Trophoblast cell (in vitro differentiated cells and primary cell): ENCODE measurements around the gene ZNF365.

ENCODE experiments used
- DNase-seq, 2 donors: peaks; one replicate each; pipeline ENCODE4 v3.0.0-alpha.2; 2016
- H2AFZ ChIP-seq: 2 replicates; pipeline ENCODE4 v1.6.1; 2013; ENCODE audit warnings: low read length, moderate library complexity, mild to moderate bottlenecking; ENCODE audit not compliant: insufficient read depth, poor library complexity
- H2AK5ac ChIP-seq: 2 replicates; pipeline ENCODE4 v1.6.1; 2013; ENCODE audit warnings: mild to moderate bottlenecking, low read length
- H2BK120ac ChIP-seq: 2 replicates; pipeline ENCODE4 v1.6.1; 2013; ENCODE audit warnings: low read length, mild to moderate bottlenecking, moderate library complexity; ENCODE audit not compliant: insufficient read depth, poor library complexity
- H2BK12ac ChIP-seq: 2 replicates; pipeline ENCODE4 v1.6.1; 2013; ENCODE audit warnings: mild to moderate bottlenecking, low read length, moderate library complexity
- H2BK5ac ChIP-seq: 2 replicates; pipeline ENCODE4 v1.6.1; 2013; ENCODE audit warnings: low read length, low read depth, moderate library complexity, mild to moderate bottlenecking; ENCODE audit not compliant: poor library complexity
- H3K14ac ChIP-seq: 2 replicates; pipeline ENCODE4 v1.6.1; 2013; ENCODE audit warnings: mild to moderate bottlenecking, low read length
- H3K18ac ChIP-seq: 2 replicates; pipeline ENCODE4 v1.6.1; 2013; ENCODE audit warnings: mild to moderate bottlenecking, low read length
- H3K23ac ChIP-seq: 2 replicates; pipeline ENCODE4 v1.6.1; 2013; ENCODE audit warnings: low read length
- H3K27ac ChIP-seq: 2 replicates; pipeline ENCODE4 v1.5.1; 2013; ENCODE audit warnings: low read depth, mild to moderate bottlenecking, inconsistent platforms, low read length, moderate library complexity
- H3K27me3 ChIP-seq: 2 replicates; pipeline ENCODE4 v1.6.1; 2013; ENCODE audit warnings: inconsistent platforms, mild to moderate bottlenecking, low read length, moderate library complexity; ENCODE audit not compliant: insufficient read depth
- H3K36me3 ChIP-seq, 2 experiments: 1 replicate in 1 of 2; 2 replicates in 1 of 2; pipeline ENCODE4 v1.6.1; 2013; ENCODE audit warnings: low read length in 2 of 2, mild to moderate bottlenecking in 2 of 2, moderate library complexity in 1 of 2; ENCODE audit not compliant: insufficient read depth in 2 of 2, control insufficient read depth in 1 of 2
- H3K4ac ChIP-seq: 2 replicates; pipeline ENCODE4 v1.6.1; 2013; ENCODE audit warnings: low read depth, mild to moderate bottlenecking, low read length, moderate library complexity
- H3K4me1 ChIP-seq, 2 experiments: 1 replicate in 1 of 2; 2 replicates in 1 of 2; pipeline ENCODE4 v1.6.1; 2013; ENCODE audit warnings: low read length in 2 of 2, mild to moderate bottlenecking in 2 of 2, moderate library complexity in 1 of 2; ENCODE audit not compliant: insufficient read depth in 2 of 2, control insufficient read depth in 1 of 2
- H3K4me2 ChIP-seq: 2 replicates; pipeline ENCODE4 v1.6.1; 2013; ENCODE audit warnings: inconsistent platforms, mild to moderate bottlenecking, low read length, moderate library complexity
- H3K4me3 ChIP-seq: 2 replicates; pipeline ENCODE4 v1.5.1; 2013; ENCODE audit warnings: mild to moderate bottlenecking, low read depth, low read length, inconsistent platforms
- H3K79me1 ChIP-seq: one replicate; pipeline ENCODE4 v1.6.1; 2013; ENCODE audit warnings: low read length
- H3K79me2 ChIP-seq: 2 replicates; pipeline ENCODE4 v1.6.1; 2013; ENCODE audit warnings: low read length, mild to moderate bottlenecking; ENCODE audit not compliant: control insufficient read depth, insufficient read depth, poor library complexity
- H3K9ac ChIP-seq: 2 replicates; pipeline ENCODE4 v1.6.1; 2013; ENCODE audit warnings: mild to moderate bottlenecking, low read length
- H3K9me3 ChIP-seq: 2 replicates; pipeline ENCODE4 v1.6.1; 2013; ENCODE audit warnings: low read depth, mild to moderate bottlenecking, control low read depth, inconsistent platforms, low read length; ENCODE audit not compliant: insufficient read depth
- H4K12ac ChIP-seq: 2 replicates; pipeline ENCODE4 v1.6.1; 2013; ENCODE audit warnings: low read depth, mild to moderate bottlenecking, low read length, moderate library complexity
- H4K8ac ChIP-seq: 2 replicates; pipeline ENCODE4 v1.6.1; 2013; ENCODE audit warnings: low read depth, mild to moderate bottlenecking, low read length, moderate library complexity
- H4K91ac ChIP-seq: one replicate; pipeline ENCODE4 v1.6.1; 2013; ENCODE audit warnings: low read depth, mild to moderate bottlenecking, low read length, moderate library complexity
- WGBS: extraction: QIAGEN DNeasy Blood & Tissue Kit; methylation state at CpG from one replicate; pipeline ENCODE4 v1.1.7; 2013; ENCODE audit warnings: missing lambda C conversion rate; ENCODE audit not compliant: insufficient read length, insufficient coverage; ENCODE audit errors: extremely low coverage; 5-methylcytosine and 5-hydroxymethylcytosine counted together

The ZNF365 gene

GRCh38 chr10:62437696-62438095 lies 63.5 kb downstream of the ZNF365 start:
- H3K4me2 ChIP-seq, result no peak overlapping the region
- H3K9me3 ChIP-seq, result no peaks in the 10 kb centered on the region
- no peak overlapping the region for H2BK12ac ChIP-seq
- H3K79me2 ChIP-seq, result no peaks in the 10 kb centered on the region
- H4K8ac ChIP-seq, result no peak overlapping the region
- no peak overlapping the region for H3K4ac ChIP-seq
- no peaks in the 10 kb centered on the region for H3K79me1 ChIP-seq
- H3K23ac ChIP-seq, result no peak overlapping the region
- no peak overlapping the region for H3K9ac ChIP-seq
- DNase-seq, result peak; percentile 26 to 82
- no peak overlapping the region for H3K14ac ChIP-seq
- H2BK120ac ChIP-seq, result no peak overlapping the region
- H3K27me3 ChIP-seq, result no peaks in the 10 kb centered on the region
- WGBS, result no CpG with 5 or more reads among the region's 3 CpGs
- H3K36me3 ChIP-seq, result no peaks in the 10 kb centered on the region
- no peaks in the 10 kb centered on the region for H3K4me1 ChIP-seq
- no peak overlapping the region for H3K18ac ChIP-seq
- no peak overlapping the region for H3K27ac ChIP-seq
- no peak overlapping the region for H2AFZ ChIP-seq
- H2AK5ac ChIP-seq, result no peak overlapping the region
- no peak overlapping the region for H3K4me3 ChIP-seq
- no peak overlapping the region for H4K91ac ChIP-seq
- no peak overlapping the region for H4K12ac ChIP-seq
- no peak overlapping the region for H2BK5ac ChIP-seq

GRCh38 chr10:62442006-62442405 lies 67.8 kb downstream of the ZNF365 start:
- H3K14ac ChIP-seq, result no peak overlapping the region
- H3K4ac ChIP-seq, result no peak overlapping the region
- H2BK120ac ChIP-seq, result no peak overlapping the region
- WGBS, result no CpG with 5 or more reads among the region's 3 CpGs
- H3K79me1 ChIP-seq, result no peaks in the 10 kb centered on the region
- no peak overlapping the region for H2AK5ac ChIP-seq
- H3K27me3 ChIP-seq, result no peaks in the 10 kb centered on the region
- H3K27ac ChIP-seq, result no peak overlapping the region
- H3K23ac ChIP-seq, result no peak overlapping the region
- no peaks in the 10 kb centered on the region for H3K79me2 ChIP-seq
- H3K9ac ChIP-seq, result no peak overlapping the region
- H4K8ac ChIP-seq, result no peak overlapping the region
- H3K4me2 ChIP-seq, result no peak overlapping the region
- no peak overlapping the region for H2BK5ac ChIP-seq
- H2BK12ac ChIP-seq, result no peak overlapping the region
- H3K18ac ChIP-seq, result no peak overlapping the region
- no peak overlapping the region for H2AFZ ChIP-seq
- H3K4me1 ChIP-seq, result no peaks in the 10 kb centered on the region
- DNase-seq, result no peak
- H3K9me3 ChIP-seq, result no peaks in the 10 kb centered on the region
- H4K91ac ChIP-seq, result no peak overlapping the region
- H4K12ac ChIP-seq, result no peak overlapping the region
- no peak overlapping the region for H3K4me3 ChIP-seq
- no peaks in the 10 kb centered on the region for H3K36me3 ChIP-seq

GRCh38 chr10:62442894-62443669 lies 68.9 kb downstream of the ZNF365 start:
- Histone ChIP-seq H3K36me3 (no peaks in the 10 kb centered on the region), H3K79me1 (no peaks in the 10 kb centered on the region), H2AK5ac (no peak overlapping the region), H3K14ac (no peak overlapping the region), H3K79me2 (no peaks in the 10 kb centered on the region), H3K4me2 (no peak overlapping the region), H4K8ac (no peak overlapping the region), H2AFZ (no peak overlapping the region), H3K23ac (no peak overlapping the region), H3K9me3 (no peaks in the 10 kb centered on the region), H3K27me3 (no peaks in the 10 kb centered on the region), H3K4ac (no peak overlapping the region), H2BK120ac (no peak overlapping the region), H3K4me3 (no peak overlapping the region), H2BK12ac (no peak overlapping the region), H4K91ac (no peak overlapping the region), H4K12ac (no peak overlapping the region), H3K27ac (no peak overlapping the region), H3K4me1 (no peaks in the 10 kb centered on the region), H3K18ac (no peak overlapping the region), H2BK5ac (no peak overlapping the region), H3K9ac (no peak overlapping the region)
- no peak for DNase-seq
- WGBS, result no CpG with 5 or more reads among the region's 8 CpGs

- Histone ChIP-seq H3K18ac (no peak overlapping the region), H3K4me1 (no peaks in the 10 kb centered on the region), H3K23ac (no peak overlapping the region), H3K4ac (no peak overlapping the region), H4K12ac (no peak overlapping the region), H2AK5ac (no peak overlapping the region), H4K91ac (no peak overlapping the region), H2BK120ac (no peak overlapping the region), H2BK12ac (no peak overlapping the region), H3K4me3 (no peak overlapping the region), H3K79me2 (no peaks in the 10 kb centered on the region), H3K9me3 (no peaks in the 10 kb centered on the region), H3K36me3 (no peaks in the 10 kb centered on the region), H3K4me2 (no peak overlapping the region), H3K79me1 (no peaks in the 10 kb centered on the region), H3K27ac (no peak overlapping the region), H4K8ac (no peak overlapping the region), H2BK5ac (no peak overlapping the region), H3K27me3 (no peaks in the 10 kb centered on the region), H3K14ac (no peak overlapping the region), H3K9ac (no peak overlapping the region), H2AFZ (no peak overlapping the region)
- no peak for DNase-seq
Observed at GRCh38 chr10:62443866-62444265, 69.7 kb downstream of the ZNF365 start.
